Fibroblast of villous mesenchyme (primary cell): Measurements from ENCODE around the gene PALLD. TPM values are rescaled to one million over a fixed set of nuclear protein-coding genes. Genes with fewer than 3 reads are reported as not detected.
A peak's percentile ranks its signal among the peaks of the same experiment; 100 is the strongest.

Experiments
- DNase-seq: peaks from one replicate; pipeline ENCODE4 v3.0.0-alpha.2; 2010; ENCODE audit warnings: low read depth
- H3K4me3 ChIP-seq: 2 replicates; pipeline ENCODE4 v1.5.1; 2011; ENCODE audit warnings: low read depth, mild to moderate bottlenecking, low read length
- CTCF ChIP-seq: IDR thresholded peaks from 2 replicates; pipeline ENCODE4 v1.5.1; 2012; ENCODE audit warnings: low read depth, mild to moderate bottlenecking, low read length; ENCODE audit not compliant: insufficient read depth
- total RNA-seq: library from RNA; depleted of rRNA; stranded (reverse); fragments of >200 nt; gene quantifications from 2 replicates; pipeline ENCODE4 v1.2.3, GENCODE V29; 2012

PALLD gene
- total RNA-seq, 1 donor, result 188 TPM

GRCh38 chr4:168766604-168767316 lies 269.9 kb downstream of the PALLD start:
- TF ChIP-seq CTCF, result no peak
- DNase-seq, result peak; percentile 95

DNA sequence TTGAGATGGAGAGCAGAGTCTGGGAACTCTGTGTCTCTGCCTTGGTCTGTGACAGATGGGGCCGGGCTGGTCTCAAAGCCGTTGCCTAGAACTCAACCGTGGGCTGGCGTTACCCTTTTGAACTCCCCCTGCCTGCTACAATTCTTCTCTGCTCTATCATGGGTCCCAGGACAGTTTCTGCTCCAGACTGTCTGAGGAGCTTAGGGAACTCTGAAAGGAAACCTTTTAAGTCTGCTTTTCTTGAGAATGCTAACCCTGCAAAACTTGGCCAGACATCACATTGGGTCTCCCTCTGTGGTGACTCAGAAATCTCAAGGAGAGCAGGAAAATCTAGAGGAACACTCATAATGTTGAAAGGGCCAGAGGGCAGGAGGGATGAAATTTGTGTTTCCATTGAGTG lies 272.6 kb downstream of the PALLD start:
- peak; percentile 86 for DNase-seq
- H3K4me3 ChIP-seq, result no peak overlapping the region
- TF ChIP-seq CTCF, result no peak

More at GRCh38 chr4:168766604-168767316, 269.9 kb downstream of the PALLD start:
- no peak overlapping the region for H3K4me3 ChIP-seq

DNA sequence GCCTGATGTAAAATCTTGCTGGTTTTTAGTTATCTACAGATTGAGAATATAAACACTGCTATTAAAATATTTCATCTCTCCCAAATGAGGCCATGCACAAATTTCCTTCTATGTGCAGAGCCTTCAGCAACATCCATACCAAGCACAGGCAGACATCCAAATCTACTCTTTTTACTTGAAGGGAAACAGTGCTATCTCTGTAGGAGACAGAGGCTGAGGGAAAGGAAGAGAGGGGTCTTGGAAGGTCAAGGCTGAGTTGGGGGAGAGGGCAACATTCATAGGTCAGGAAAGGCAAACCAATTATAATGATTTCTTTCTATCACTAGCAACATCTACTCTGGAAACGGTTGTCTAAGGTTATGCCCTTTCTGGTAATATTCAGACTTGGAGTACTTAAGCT lies 273.0 kb downstream of the PALLD start:
- no peak for TF ChIP-seq CTCF
- H3K4me3 ChIP-seq, result no peak overlapping the region
- no peak for DNase-seq

- no peak for TF ChIP-seq CTCF
- no peak overlapping the region for H3K4me3 ChIP-seq
- DNase-seq, result no peak
Measured at GRCh38 chr4:168771251-168771650, 274.4 kb downstream of the PALLD start.

- H3K4me3 ChIP-seq, result no peak overlapping the region
- no peak for DNase-seq
- no peak for TF ChIP-seq CTCF
Measured at GRCh38 chr4:168773388-168774195, 276.7 kb downstream of the PALLD start.

GRCh38 chr4:168776382-168776781 lies 279.5 kb downstream of the PALLD start:
- no peak for DNase-seq
- no peak for TF ChIP-seq CTCF
- H3K4me3 ChIP-seq, result no peak overlapping the region
